GM23338 (cell line): ENCODE data around the gene ADSL. TPM values are rescaled to one million over a fixed set of nuclear protein-coding genes. Genes with fewer than 3 reads are reported as not detected.

ENCODE experiments used
- ATAC-seq: fragments of 200-7000 bp; cut with Tn5 transposase; 3 replicates; pipeline ENCODE4 v1.9.1; 2020
- DNase-seq: peaks from one replicate; pipeline ENCODE4 v3.0.0-alpha.2; 2015; ENCODE audit warnings: low spot score
- H2AFZ ChIP-seq: fragments of 200-600 bp; sonication (generic); 2 replicates; pipeline ENCODE4 v1.8.0; 2016; ENCODE audit warnings: antibody characterized with exemption, mild to moderate bottlenecking, moderate library complexity
- H3F3A ChIP-seq: fragments of 200-600 bp; sonication (generic); replicated peaks from 2 replicates; pipeline ENCODE4 v1.8.0; 2017; ENCODE audit warnings: antibody characterized with exemption, mixed run types, low read depth
- H3K27ac ChIP-seq: fragments of 200-600 bp; sonication (generic); 2 replicates; pipeline ENCODE4 v1.6.1; 2016; ENCODE audit warnings: low read depth
- H3K27me3 ChIP-seq: fragments of 200-600 bp; sonication (generic); 2 replicates; pipeline ENCODE4 v1.8.0; 2016; ENCODE audit warnings: mild to moderate bottlenecking, mixed run types, moderate library complexity; ENCODE audit not compliant: insufficient read depth
- H3K36me3 ChIP-seq: fragments of 200-600 bp; sonication (generic); 2 replicates; pipeline ENCODE4 v1.8.0; 2016; ENCODE audit warnings: mild to moderate bottlenecking; ENCODE audit not compliant: insufficient read depth
- H3K4me1 ChIP-seq: fragments of 200-600 bp; sonication (generic); 2 replicates; pipeline ENCODE4 v1.8.0; 2016; ENCODE audit warnings: mild to moderate bottlenecking, moderate library complexity; ENCODE audit not compliant: insufficient read depth
- H3K4me2 ChIP-seq: fragments of 200-600 bp; sonication (generic); 2 replicates; pipeline ENCODE4 v1.7.1; 2017; ENCODE audit warnings: mixed run types
- H3K4me3 ChIP-seq: fragments of 200-600 bp; sonication (generic); 2 replicates; pipeline ENCODE4 v1.6.1; 2016; ENCODE audit warnings: mixed run types
- H3K79me2 ChIP-seq: fragments of 200-600 bp; sonication (generic); replicated peaks from 2 replicates; pipeline ENCODE4 v1.8.0; 2017; ENCODE audit warnings: mild to moderate bottlenecking; ENCODE audit not compliant: insufficient read depth
- H3K9me2 ChIP-seq: fragments of 200-600 bp; sonication (generic); 2 replicates; pipeline ENCODE4 v1.8.0; 2017; ENCODE audit not compliant: insufficient read depth
- H4K20me1 ChIP-seq: fragments of 200-600 bp; sonication (generic); replicated peaks from 2 replicates; pipeline ENCODE4 v1.8.0; 2017; ENCODE audit warnings: mild to moderate bottlenecking; ENCODE audit not compliant: insufficient read depth
- H3K27ac Mint-ChIP-seq: 2 replicates; pipeline ENCODE4 v1.8.0; 2020; ENCODE audit warnings: inconsistent platforms, mild to moderate bottlenecking, moderate library complexity, mixed read lengths
- H3K27me3 Mint-ChIP-seq: 3 replicates; pipeline ENCODE4 v1.8.0; 2022; ENCODE audit warnings: low read depth, mild to moderate bottlenecking, moderate library complexity, mixed read lengths, inconsistent platforms; ENCODE audit not compliant: insufficient read depth, poor library complexity
- H3K36me3 Mint-ChIP-seq: 3 replicates; pipeline ENCODE4 v1.8.0; 2021; ENCODE audit warnings: low read depth, mild to moderate bottlenecking, inconsistent platforms, moderate library complexity, mixed read lengths
- H3K4me1 Mint-ChIP-seq: 3 replicates; pipeline ENCODE4 v1.8.0; 2020; ENCODE audit warnings: mild to moderate bottlenecking, inconsistent platforms, mixed read lengths
- H3K4me3 Mint-ChIP-seq: 3 replicates; pipeline ENCODE4 v1.8.0; 2021; ENCODE audit warnings: moderate library complexity, mild to moderate bottlenecking, inconsistent platforms, mixed read lengths
- H3K9me3 Mint-ChIP-seq: 3 replicates; pipeline ENCODE4 v1.8.0; 2020; ENCODE audit warnings: moderate library complexity, mild to moderate bottlenecking, inconsistent platforms, mixed read lengths
- CREB1 ChIP-seq: fragments of 250-450 bp; sonication (Bioruptor Pico); IDR thresholded peaks from 2 replicates; pipeline ENCODE4 v1.5.0; 2020; ENCODE audit warnings: low read depth, mild to moderate bottlenecking, moderate library complexity
- EZH2 ChIP-seq: fragments of 200-600 bp; sonication (generic); IDR thresholded peaks from one replicate; pipeline ENCODE4 v1.8.0; 2017; ENCODE audit warnings: antibody characterized with exemption, mild to moderate bottlenecking, low read depth; ENCODE audit not compliant: unreplicated experiment
- EZH2phosphoT487 ChIP-seq: fragments of 200-600 bp; sonication (generic); IDR thresholded peaks from one replicate; pipeline ENCODE4 v1.8.1; 2018; ENCODE audit warnings: antibody characterized with exemption; ENCODE audit not compliant: unreplicated experiment
- JUNB ChIP-seq: IDR thresholded peaks from one replicate; pipeline ENCODE4 v1.6.1; 2016; ENCODE audit warnings: antibody characterized with exemption; ENCODE audit not compliant: unreplicated experiment
- NANOG ChIP-seq: IDR thresholded peaks from 2 replicates; pipeline ENCODE4 v1.6.1; 2016; ENCODE audit warnings: antibody characterized with exemption, borderline replicate concordance
- POLR2AphosphoS5 ChIP-seq: IDR thresholded peaks from 2 replicates; pipeline ENCODE4 v1.6.1; 2016; ENCODE audit warnings: antibody characterized with exemption, low read depth
- STAT1 ChIP-seq: IDR thresholded peaks from one replicate; pipeline ENCODE4 v1.6.1; 2016; ENCODE audit warnings: antibody characterized with exemption; ENCODE audit not compliant: unreplicated experiment
- ZNF114 ChIP-seq: fragments of 250-450 bp; sonication (Bioruptor Pico); IDR thresholded peaks from 2 replicates; pipeline ENCODE4 v1.5.0; 2020; ENCODE audit warnings: mild to moderate bottlenecking, moderate library complexity
- ZNF331 ChIP-seq: fragments of 250-450 bp; sonication (Bioruptor Pico); IDR thresholded peaks from 2 replicates; pipeline ENCODE4 v1.5.0; 2020; ENCODE audit warnings: low read depth, mild to moderate bottlenecking, moderate library complexity
- polyA plus RNA-seq: library from polyadenylated mRNA; unstranded; fragments of >200 nt; fragmentation: Nextera tagmentation; extraction: Ambion mirVana; gene quantifications from 2 replicates; pipeline ENCODE4 v1.2.1, GENCODE V29; 2016
- total RNA-seq: library from RNA; depleted of rRNA; stranded (reverse); fragments of >200 nt; shearing (Covaris generic); gene quantifications from 2 replicates; pipeline ENCODE4 v1.2.3, GENCODE V29; 2014
- TF ChIP-seq, protein P1 (sequence below), 2 experiments: fragments of 200-600 bp in 1 of 2; sonication (generic) in 1 of 2; conservative IDR thresholded peaks; 2 replicates each; pipeline versions ENCODE4 v1.5.1 to v1.6.1; 2016 to 2017; ENCODE audit warnings: antibody characterized with exemption in 2 of 2, low read depth in 2 of 2, mild to moderate bottlenecking in 2 of 2, moderate library complexity in 1 of 2
- TF ChIP-seq, protein P2 (sequence below): IDR thresholded peaks from one replicate; pipeline ENCODE4 v1.6.1; 2018; ENCODE audit warnings: antibody characterized with exemption; ENCODE audit not compliant: unreplicated experiment
- TF ChIP-seq, protein P3 (sequence below): fragments of 250-450 bp; sonication (Bioruptor Pico); IDR thresholded peaks from 2 replicates; pipeline ENCODE4 v1.5.0; 2020; ENCODE audit warnings: mild to moderate bottlenecking, moderate library complexity

Gene ADSL
- total and polyA plus RNA-seq, 2 experiments from 2014 or later = 120 to 232 TPM

DNA sequence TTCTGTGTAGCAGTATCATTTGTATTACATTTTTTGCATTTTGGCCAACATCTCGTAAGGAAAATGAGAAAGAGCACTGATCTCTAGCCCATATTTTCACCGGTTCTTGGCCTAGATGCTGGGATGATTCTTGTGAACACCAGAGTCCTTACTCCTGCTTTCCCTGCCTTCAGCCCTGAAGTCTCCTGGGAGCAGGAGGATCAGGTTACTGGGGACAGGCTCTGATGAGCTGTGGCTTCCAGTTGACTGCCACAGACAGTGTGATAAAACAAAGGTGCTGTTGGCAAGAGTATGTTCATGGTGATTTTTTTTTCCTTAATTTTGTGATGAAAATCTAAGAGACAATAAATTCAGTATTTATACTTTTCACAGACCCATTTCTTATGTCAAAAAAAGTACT lies 34.2 kb upstream of the ADSL start (continued):
- TF ChIP-seq CREB1 (no peak), ZNF114 (CRISPR knock-in tag) (no peak), EZH2phosphoT487 (no peak), NANOG (no peak), STAT1 (no peak), POLR2AphosphoS5 (no peak), EZH2 (no peak), ZNF331 (CRISPR knock-in tag) (no peak), JUNB (no peak)
- TF ChIP-seq, protein P1, sequence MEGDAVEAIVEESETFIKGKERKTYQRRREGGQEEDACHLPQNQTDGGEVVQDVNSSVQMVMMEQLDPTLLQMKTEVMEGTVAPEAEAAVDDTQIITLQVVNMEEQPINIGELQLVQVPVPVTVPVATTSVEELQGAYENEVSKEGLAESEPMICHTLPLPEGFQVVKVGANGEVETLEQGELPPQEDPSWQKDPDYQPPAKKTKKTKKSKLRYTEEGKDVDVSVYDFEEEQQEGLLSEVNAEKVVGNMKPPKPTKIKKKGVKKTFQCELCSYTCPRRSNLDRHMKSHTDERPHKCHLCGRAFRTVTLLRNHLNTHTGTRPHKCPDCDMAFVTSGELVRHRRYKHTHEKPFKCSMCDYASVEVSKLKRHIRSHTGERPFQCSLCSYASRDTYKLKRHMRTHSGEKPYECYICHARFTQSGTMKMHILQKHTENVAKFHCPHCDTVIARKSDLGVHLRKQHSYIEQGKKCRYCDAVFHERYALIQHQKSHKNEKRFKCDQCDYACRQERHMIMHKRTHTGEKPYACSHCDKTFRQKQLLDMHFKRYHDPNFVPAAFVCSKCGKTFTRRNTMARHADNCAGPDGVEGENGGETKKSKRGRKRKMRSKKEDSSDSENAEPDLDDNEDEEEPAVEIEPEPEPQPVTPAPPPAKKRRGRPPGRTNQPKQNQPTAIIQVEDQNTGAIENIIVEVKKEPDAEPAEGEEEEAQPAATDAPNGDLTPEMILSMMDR (conservative IDR thresholded peaks at IDR 0.05; ENCODE audit: low read depth in 2 of 2) = no peak

DNA sequence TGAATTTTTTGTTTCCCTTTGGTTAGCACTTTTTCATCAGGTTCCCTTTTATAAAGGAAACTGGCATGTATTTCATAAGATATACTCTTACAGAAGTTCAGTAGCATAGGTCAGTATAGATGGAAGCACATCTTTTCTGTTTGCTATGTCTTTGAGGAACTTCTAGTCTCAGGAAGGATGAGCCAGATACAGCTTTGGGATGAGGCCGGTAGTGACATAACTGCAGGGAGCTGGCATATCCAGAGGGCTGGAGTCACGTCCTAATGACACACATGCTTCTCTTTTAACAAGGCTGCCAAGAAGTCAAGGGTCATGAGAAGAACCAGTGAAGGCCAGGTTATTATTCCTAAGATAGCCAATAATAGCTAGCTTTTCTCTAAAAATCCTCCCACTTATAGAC lies 33.3 kb upstream of the ADSL start:
- H3K27ac ChIP-seq = no peak overlapping the region
- no peaks in the 10 kb centered on the region for H3K27me3 ChIP-seq
- H4K20me1 ChIP-seq = 0 out of 2 replicates have a peak, but pooled peaks cover 23% of the 10 kb centered on the region
- peaks cover 90% of the 10 kb centered on the region for H3K36me3 Mint-ChIP-seq
- H3K9me3 Mint-ChIP-seq = no peaks in the 10 kb centered on the region
- TF ChIP-seq NANOG (no peak), POLR2AphosphoS5 (no peak), CREB1 (no peak), ZNF114 (CRISPR knock-in tag) (no peak), STAT1 (no peak), EZH2phosphoT487 (no peak), ZNF331 (CRISPR knock-in tag) (no peak), JUNB (no peak), EZH2 (no peak)
- TF ChIP-seq, protein P2, sequence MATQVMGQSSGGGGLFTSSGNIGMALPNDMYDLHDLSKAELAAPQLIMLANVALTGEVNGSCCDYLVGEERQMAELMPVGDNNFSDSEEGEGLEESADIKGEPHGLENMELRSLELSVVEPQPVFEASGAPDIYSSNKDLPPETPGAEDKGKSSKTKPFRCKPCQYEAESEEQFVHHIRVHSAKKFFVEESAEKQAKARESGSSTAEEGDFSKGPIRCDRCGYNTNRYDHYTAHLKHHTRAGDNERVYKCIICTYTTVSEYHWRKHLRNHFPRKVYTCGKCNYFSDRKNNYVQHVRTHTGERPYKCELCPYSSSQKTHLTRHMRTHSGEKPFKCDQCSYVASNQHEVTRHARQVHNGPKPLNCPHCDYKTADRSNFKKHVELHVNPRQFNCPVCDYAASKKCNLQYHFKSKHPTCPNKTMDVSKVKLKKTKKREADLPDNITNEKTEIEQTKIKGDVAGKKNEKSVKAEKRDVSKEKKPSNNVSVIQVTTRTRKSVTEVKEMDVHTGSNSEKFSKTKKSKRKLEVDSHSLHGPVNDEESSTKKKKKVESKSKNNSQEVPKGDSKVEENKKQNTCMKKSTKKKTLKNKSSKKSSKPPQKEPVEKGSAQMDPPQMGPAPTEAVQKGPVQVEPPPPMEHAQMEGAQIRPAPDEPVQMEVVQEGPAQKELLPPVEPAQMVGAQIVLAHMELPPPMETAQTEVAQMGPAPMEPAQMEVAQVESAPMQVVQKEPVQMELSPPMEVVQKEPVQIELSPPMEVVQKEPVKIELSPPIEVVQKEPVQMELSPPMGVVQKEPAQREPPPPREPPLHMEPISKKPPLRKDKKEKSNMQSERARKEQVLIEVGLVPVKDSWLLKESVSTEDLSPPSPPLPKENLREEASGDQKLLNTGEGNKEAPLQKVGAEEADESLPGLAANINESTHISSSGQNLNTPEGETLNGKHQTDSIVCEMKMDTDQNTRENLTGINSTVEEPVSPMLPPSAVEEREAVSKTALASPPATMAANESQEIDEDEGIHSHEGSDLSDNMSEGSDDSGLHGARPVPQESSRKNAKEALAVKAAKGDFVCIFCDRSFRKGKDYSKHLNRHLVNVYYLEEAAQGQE = no peak
- TF ChIP-seq, protein P3, sequence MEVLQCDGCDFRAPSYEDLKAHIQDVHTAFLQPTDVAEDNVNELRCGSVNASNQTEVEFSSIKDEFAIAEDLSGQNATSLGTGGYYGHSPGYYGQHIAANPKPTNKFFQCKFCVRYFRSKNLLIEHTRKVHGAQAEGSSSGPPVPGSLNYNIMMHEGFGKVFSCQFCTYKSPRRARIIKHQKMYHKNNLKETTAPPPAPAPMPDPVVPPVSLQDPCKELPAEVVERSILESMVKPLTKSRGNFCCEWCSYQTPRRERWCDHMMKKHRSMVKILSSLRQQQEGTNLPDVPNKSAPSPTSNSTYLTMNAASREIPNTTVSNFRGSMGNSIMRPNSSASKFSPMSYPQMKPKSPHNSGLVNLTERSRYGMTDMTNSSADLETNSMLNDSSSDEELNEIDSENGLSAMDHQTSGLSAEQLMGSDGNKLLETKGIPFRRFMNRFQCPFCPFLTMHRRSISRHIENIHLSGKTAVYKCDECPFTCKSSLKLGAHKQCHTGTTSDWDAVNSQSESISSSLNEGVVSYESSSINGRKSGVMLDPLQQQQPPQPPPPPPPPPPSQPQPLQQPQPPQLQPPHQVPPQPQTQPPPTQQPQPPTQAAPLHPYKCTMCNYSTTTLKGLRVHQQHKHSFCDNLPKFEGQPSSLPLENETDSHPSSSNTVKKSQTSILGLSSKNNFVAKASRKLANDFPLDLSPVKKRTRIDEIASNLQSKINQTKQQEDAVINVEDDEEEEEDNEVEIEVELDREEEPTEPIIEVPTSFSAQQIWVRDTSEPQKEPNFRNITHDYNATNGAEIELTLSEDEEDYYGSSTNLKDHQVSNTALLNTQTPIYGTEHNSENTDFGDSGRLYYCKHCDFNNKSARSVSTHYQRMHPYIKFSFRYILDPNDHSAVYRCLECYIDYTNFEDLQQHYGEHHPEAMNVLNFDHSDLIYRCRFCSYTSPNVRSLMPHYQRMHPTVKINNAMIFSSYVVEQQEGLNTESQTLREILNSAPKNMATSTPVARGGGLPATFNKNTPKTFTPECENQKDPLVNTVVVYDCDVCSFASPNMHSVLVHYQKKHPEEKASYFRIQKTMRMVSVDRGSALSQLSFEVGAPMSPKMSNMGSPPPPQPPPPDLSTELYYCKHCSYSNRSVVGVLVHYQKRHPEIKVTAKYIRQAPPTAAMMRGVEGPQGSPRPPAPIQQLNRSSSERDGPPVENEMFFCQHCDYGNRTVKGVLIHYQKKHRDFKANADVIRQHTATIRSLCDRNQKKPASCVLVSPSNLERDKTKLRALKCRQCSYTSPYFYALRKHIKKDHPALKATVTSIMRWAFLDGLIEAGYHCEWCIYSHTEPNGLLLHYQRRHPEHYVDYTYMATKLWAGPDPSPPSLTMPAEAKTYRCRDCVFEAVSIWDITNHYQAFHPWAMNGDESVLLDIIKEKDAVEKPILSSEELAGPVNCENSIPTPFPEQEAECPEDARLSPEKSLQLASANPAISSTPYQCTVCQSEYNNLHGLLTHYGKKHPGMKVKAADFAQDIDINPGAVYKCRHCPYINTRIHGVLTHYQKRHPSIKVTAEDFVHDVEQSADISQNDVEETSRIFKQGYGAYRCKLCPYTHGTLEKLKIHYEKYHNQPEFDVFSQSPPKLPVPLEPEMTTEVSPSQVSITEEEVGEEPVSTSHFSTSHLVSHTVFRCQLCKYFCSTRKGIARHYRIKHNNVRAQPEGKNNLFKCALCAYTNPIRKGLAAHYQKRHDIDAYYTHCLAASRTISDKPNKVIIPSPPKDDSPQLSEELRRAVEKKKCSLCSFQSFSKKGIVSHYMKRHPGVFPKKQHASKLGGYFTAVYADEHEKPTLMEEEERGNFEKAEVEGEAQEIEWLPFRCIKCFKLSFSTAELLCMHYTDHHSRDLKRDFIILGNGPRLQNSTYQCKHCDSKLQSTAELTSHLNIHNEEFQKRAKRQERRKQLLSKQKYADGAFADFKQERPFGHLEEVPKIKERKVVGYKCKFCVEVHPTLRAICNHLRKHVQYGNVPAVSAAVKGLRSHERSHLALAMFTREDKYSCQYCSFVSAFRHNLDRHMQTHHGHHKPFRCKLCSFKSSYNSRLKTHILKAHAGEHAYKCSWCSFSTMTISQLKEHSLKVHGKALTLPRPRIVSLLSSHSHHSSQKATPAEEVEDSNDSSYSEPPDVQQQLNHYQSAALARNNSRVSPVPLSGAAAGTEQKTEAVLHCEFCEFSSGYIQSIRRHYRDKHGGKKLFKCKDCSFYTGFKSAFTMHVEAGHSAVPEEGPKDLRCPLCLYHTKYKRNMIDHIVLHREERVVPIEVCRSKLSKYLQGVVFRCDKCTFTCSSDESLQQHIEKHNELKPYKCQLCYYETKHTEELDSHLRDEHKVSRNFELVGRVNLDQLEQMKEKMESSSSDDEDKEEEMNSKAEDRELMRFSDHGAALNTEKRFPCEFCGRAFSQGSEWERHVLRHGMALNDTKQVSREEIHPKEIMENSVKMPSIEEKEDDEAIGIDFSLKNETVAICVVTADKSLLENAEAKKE = no peak
- H3K9me2 ChIP-seq = no peaks in the 10 kb centered on the region
- no peak overlapping the region for H3K4me2 ChIP-seq
- no peak overlapping the region for H2AFZ ChIP-seq
- no peaks in the 10 kb centered on the region for H3K4me1 ChIP-seq
- H3K27me3 Mint-ChIP-seq = peaks cover 2% of the 10 kb centered on the region
- H3F3A ChIP-seq = 0 out of 2 replicates have a peak, but pooled peaks cover 3% of the 10 kb centered on the region
- no peak for DNase-seq
- no peak overlapping the region for H3K4me3 Mint-ChIP-seq
- H3K36me3 ChIP-seq = peaks cover 68% of the 10 kb centered on the region
- no peaks in the 10 kb centered on the region for H3K79me2 ChIP-seq
- no peak for ATAC-seq
- no peak overlapping the region for H3K4me3 ChIP-seq
- no peaks in the 10 kb centered on the region for H3K4me1 Mint-ChIP-seq
- H3K27ac Mint-ChIP-seq = no peak overlapping the region
